Superior temporal gyrus (tissue), 1 donor: Measurements from ENCODE around the gene NPHP3.

ENCODE experiments used
- DNase-seq: peaks from one replicate; pipeline ENCODE4 v3.0.0-alpha.2; 2016; ENCODE audit errors: extremely low spot score

The NPHP3 gene

GRCh38 chr3:132703733-132704132 is 18.5 kb downstream of the NPHP3 start:
- no peak for DNase-seq

GRCh38 chr3:132695422-132695821 is 26.8 kb downstream of the NPHP3 start:
- no peak for DNase-seq

GRCh38 chr3:132694991-132695390 is 27.2 kb downstream of the NPHP3 start:
- DNase-seq: no peak

- no peak for DNase-seq
These were observed 32.2 kb downstream of the NPHP3 start for GRCh38 chr3:132690040-132690439.

- DNase-seq: no peak
These were observed 40.0 kb downstream of the NPHP3 start for GRCh38 chr3:132682201-132682600.

GRCh38 chr3:132681421-132681820 is 40.8 kb downstream of the NPHP3 start:
- no peak for DNase-seq

GRCh38 chr3:132679911-132680310 is 42.3 kb downstream of the NPHP3 start:
- no peak for DNase-seq

GRCh38 chr3:132675408-132675807 is 46.8 kb downstream of the NPHP3 start:
- DNase-seq: no peak

GRCh38 chr3:132669256-132669777 is 52.9 kb downstream of the NPHP3 start:
- no peak for DNase-seq

GRCh38 chr3:132665230-132665745 is 56.9 kb downstream of the NPHP3 start:
- no peak for DNase-seq

- DNase-seq: no peak
These were observed 60.0 kb downstream of the NPHP3 start for GRCh38 chr3:132662212-132662611.

GRCh38 chr3:132661101-132661500 is 61.1 kb downstream of the NPHP3 start:
- no peak for DNase-seq

GRCh38 chr3:132660811-132661070 is 61.5 kb downstream of the NPHP3 start:
- DNase-seq: no peak

- DNase-seq: peak; percentile 80
These were observed 62.0 kb downstream of the NPHP3 start, which contains the start of gene UBA5 for GRCh38 chr3:132660052-132660810. Gene UBA5, plus strand, starts transcription at chr3:132660329. Its CDS starts 209 bp downstream, at chr3:132660538.

- DNase-seq: peak; percentile 74
These were observed 62.7 kb downstream of the NPHP3 start, which contains the start of gene ACAD11 for GRCh38 chr3:132659365-132660051. Gene ACAD11, minus strand, starts transcription at chr3:132659809. Its CDS starts 58 bp downstream, at chr3:132659751.

- DNase-seq: no peak
These were observed 63.2 kb downstream of the NPHP3 start for GRCh38 chr3:132659000-132659364.

- DNase-seq: no peak
These were observed 64.1 kb downstream of the NPHP3 start for GRCh38 chr3:132657869-132658747.

- DNase-seq: no peak
These were observed 66.7 kb downstream of the NPHP3 start for GRCh38 chr3:132655471-132655870.

- no peak for DNase-seq
These were observed 67.5 kb downstream of the NPHP3 start for GRCh38 chr3:132654721-132655120.

- no peak for DNase-seq
These were observed 68.0 kb downstream of the NPHP3 start for GRCh38 chr3:132654190-132654589.

- no peak for DNase-seq
These were observed 69.5 kb downstream of the NPHP3 start for GRCh38 chr3:132652640-132653270.
